ENCODE results near the gene ANKS1B. TPM values are rescaled to one million over a fixed set of nuclear protein-coding genes. Genes with fewer than 3 reads are reported as not detected.

ANKS1B gene
- total and polyA plus RNA-seq, 5 donors = 0.43 to 7.4 (median 3.3) TPM

GRCh38 chr12:99122496-99122895, 862.2 kb downstream of the ANKS1B start:
- intact Hi-C loops (cut with DNase I) = no loop called here
- H3K27ac ChIP-seq (ENCODE audit: low read length) = no peak overlapping the region
- 81% methylated on average over 3 of the region's 3 CpGs for WGBS
- H3K4me1 ChIP-seq (ENCODE audit: control insufficient read depth, insufficient read depth, low read length) = no peaks in the 10 kb centered on the region
- DNase-seq (no peak), ATAC-seq (no peak)
- no peaks in the 10 kb centered on the region for H3K27me3 ChIP-seq (ENCODE audit: control insufficient read depth, insufficient read depth)
- no peak overlapping the region for H3K4me3 ChIP-seq (ENCODE audit: low read length)
- no peaks in the 10 kb centered on the region for H3K9me3 ChIP-seq (ENCODE audit: control insufficient read depth, low read length)

GRCh38 chr12:99121546-99121945, 863.2 kb downstream of the ANKS1B start:
- no peak overlapping the region for H3K4me3 ChIP-seq (ENCODE audit: low read length)
- 68% methylated on average over 4 of the region's 4 CpGs for WGBS
- intact Hi-C loops (cut with DNase I) = no loop called here
- no peaks in the 10 kb centered on the region for H3K27me3 ChIP-seq (ENCODE audit: control insufficient read depth, insufficient read depth)
- DNase-seq (no peak), ATAC-seq (no peak)
- H3K27ac ChIP-seq (ENCODE audit: low read length) = no peak overlapping the region
- no peaks in the 10 kb centered on the region for H3K4me1 ChIP-seq (ENCODE audit: control insufficient read depth, insufficient read depth, low read length)
- no peaks in the 10 kb centered on the region for H3K9me3 ChIP-seq (ENCODE audit: control insufficient read depth, low read length)

- ATAC-seq = no peak
- no peaks in the 10 kb centered on the region for H3K9me3 ChIP-seq (ENCODE audit: control insufficient read depth, low read length)
- 71% methylated on average over 10 of the region's 10 CpGs for WGBS
- H3K27me3 ChIP-seq (ENCODE audit: control insufficient read depth, insufficient read depth) = no peaks in the 10 kb centered on the region
- H3K27ac ChIP-seq (ENCODE audit: low read length) = no peak overlapping the region
- no peak overlapping the region for H3K4me3 ChIP-seq (ENCODE audit: low read length)
- peak in 1 of 3 donors; percentile 28 for DNase-seq
- intact Hi-C loops (cut with DNase I) = no loop called here
- no peaks in the 10 kb centered on the region for H3K4me1 ChIP-seq (ENCODE audit: control insufficient read depth, insufficient read depth, low read length)
Measured at GRCh38 chr12:99119943-99120342, 864.8 kb downstream of the ANKS1B start.

DNA sequence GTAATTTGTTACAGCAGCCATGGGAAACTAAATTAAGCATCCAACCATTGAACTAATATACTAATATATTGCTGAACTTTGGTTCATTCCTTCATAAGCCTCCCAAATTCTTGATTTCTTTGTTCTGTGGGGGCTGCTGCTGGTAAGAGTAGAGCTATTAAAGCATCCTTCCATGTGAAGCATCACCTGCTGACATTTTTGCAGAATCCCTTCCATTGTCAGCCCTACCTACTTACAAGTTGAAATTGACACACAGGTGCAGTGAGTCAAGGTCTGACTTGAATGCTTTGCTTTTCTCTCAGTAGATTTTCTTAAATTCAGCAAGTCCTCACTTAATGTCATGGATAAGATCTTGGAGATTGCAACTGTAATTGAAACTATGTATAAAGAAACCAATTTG, 865.3 kb downstream of the ANKS1B start:
- no peaks in the 10 kb centered on the region for H3K27me3 ChIP-seq (ENCODE audit: control insufficient read depth, insufficient read depth)
- H3K27ac ChIP-seq (ENCODE audit: low read length) = no peak overlapping the region
- intact Hi-C loops (cut with DNase I) = no loop called here
- H3K9me3 ChIP-seq (ENCODE audit: control insufficient read depth, low read length) = no peaks in the 10 kb centered on the region
- DNase-seq (no peak), ATAC-seq (no peak)
- H3K4me1 ChIP-seq (ENCODE audit: control insufficient read depth, insufficient read depth, low read length) = no peaks in the 10 kb centered on the region
- H3K4me3 ChIP-seq (ENCODE audit: low read length) = no peak overlapping the region

DNA sequence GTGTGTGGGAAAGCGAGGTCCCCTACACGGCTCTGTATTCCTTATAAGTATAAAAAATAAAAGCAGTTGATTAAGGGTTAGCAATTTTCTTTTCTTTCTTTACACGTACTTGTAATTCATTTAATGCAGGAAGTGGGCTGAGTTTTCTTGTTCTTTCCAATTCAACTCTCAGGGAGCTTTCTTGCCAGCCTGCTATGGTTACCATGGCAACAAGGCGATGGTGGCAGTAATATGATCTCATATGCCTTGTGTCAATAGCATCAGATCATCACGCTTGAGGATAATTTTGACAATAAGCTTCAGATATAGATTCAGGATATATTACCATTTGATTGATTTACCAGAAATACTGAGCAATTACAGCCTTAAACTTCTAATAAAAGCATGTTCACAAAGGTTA, 873.1 kb downstream of the ANKS1B start:
- ATAC-seq = no peak
- Histone ChIP-seq H3K4me3 (ENCODE audit: low read length) (no peak overlapping the region), H3K27me3 (ENCODE audit: control insufficient read depth, insufficient read depth) (no peaks in the 10 kb centered on the region), H3K27ac (ENCODE audit: low read length) (no peak overlapping the region), H3K4me1 (ENCODE audit: control insufficient read depth, insufficient read depth, low read length) (no peaks in the 10 kb centered on the region), H3K9me3 (ENCODE audit: control insufficient read depth, low read length) (no peaks in the 10 kb centered on the region)
- DNase-seq = no peak
- WGBS = 62% methylated on average over 5 of the region's 5 CpGs
- intact Hi-C loops (cut with DNase I) = no loop called here

- WGBS = 55% methylated on average over 3 of the region's 3 CpGs
- Histone ChIP-seq H3K4me3 (ENCODE audit: low read length) (no peak overlapping the region), H3K4me1 (ENCODE audit: control insufficient read depth, insufficient read depth, low read length) (no peaks in the 10 kb centered on the region), H3K27ac (ENCODE audit: low read length) (no peak overlapping the region), H3K27me3 (ENCODE audit: control insufficient read depth, insufficient read depth) (no peaks in the 10 kb centered on the region), H3K9me3 (ENCODE audit: control insufficient read depth, low read length) (no peaks in the 10 kb centered on the region)
- no peak for ATAC-seq
- intact Hi-C loops (cut with DNase I) = no loop called here
- no peak for DNase-seq
Measured at GRCh38 chr12:99110868-99111267, 873.9 kb downstream of the ANKS1B start.

DNA sequence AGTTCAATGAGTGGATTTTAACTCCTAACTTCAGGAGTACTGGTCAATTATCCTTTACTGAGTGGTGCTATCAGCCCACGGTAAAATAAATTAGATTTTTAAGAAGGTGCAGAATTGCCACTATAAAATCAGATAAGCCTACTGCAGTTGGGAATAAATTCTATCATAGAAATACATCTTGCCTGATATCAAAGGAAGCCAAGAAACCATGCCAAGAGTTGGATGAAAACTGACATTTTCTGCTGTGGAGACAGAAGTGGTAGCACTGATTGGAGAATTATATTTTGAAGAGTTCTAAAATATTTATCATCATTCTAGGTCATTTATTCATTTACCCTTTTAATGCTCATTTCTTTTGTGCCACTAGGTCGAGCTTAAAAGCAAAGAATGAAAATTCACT, 874.5 kb downstream of the ANKS1B start:
- no peak overlapping the region for H3K4me3 ChIP-seq (ENCODE audit: low read length)
- H3K27ac ChIP-seq (ENCODE audit: low read length) = no peak overlapping the region
- ATAC-seq (no peak), DNase-seq (no peak)
- intact Hi-C loops (cut with DNase I) = no loop called here
- H3K27me3 ChIP-seq (ENCODE audit: control insufficient read depth, insufficient read depth) = no peaks in the 10 kb centered on the region
- WGBS = 72% methylated on average over 2 of the region's 2 CpGs
- no peaks in the 10 kb centered on the region for H3K4me1 ChIP-seq (ENCODE audit: control insufficient read depth, insufficient read depth, low read length)
- no peaks in the 10 kb centered on the region for H3K9me3 ChIP-seq (ENCODE audit: control insufficient read depth, low read length)

DNA sequence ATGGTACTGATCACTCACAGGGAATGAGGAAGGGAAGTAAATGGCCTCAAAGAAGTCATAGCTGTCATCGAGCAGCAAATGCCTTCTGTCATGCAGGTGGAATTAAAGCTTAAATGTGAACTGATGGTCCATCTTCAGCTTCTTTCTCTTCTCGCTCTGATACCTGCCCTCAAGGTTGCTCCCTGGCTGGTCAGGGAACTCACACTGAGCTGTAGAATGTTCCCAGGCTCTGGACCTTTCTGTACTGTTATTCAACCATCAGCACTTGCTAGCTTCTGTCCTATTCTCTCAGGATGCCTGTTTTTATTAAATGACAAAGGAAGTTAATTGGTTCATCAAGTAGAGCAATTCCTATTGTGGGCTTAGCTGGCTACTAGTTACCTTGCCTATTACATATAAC, 875.8 kb downstream of the ANKS1B start:
- intact Hi-C loops (cut with DNase I) = no loop called here
- no peaks in the 10 kb centered on the region for H3K27me3 ChIP-seq (ENCODE audit: control insufficient read depth, insufficient read depth)
- no peak overlapping the region for H3K4me3 ChIP-seq (ENCODE audit: low read length)
- H3K4me1 ChIP-seq (ENCODE audit: control insufficient read depth, insufficient read depth, low read length) = no peaks in the 10 kb centered on the region
- no peaks in the 10 kb centered on the region for H3K9me3 ChIP-seq (ENCODE audit: control insufficient read depth, low read length)
- WGBS = 82% methylated on average over 2 of the region's 2 CpGs
- ATAC-seq = no peak
- DNase-seq = no peak
- no peak overlapping the region for H3K27ac ChIP-seq (ENCODE audit: low read length)

DNA sequence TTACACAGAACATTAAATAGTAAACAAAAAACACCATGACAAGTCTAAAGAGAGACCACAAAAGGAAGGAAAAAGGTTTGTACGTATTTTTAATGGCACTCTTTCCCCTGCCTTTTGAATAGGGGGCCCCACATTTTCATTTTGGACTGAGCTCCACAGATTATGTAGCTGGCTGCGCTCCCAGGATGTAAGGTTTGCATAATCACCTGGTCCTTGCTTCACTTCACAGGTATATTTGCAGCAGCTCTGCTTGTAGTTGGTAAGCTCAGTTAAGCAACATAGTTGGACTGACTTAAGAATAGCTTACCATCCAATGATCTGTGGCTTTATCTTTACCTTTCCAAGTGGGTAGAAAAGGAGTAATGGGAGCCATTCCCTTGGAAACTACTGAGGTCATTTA, 885.0 kb downstream of the ANKS1B start:
- Histone ChIP-seq H3K4me1 (ENCODE audit: control insufficient read depth, insufficient read depth, low read length) (no peaks in the 10 kb centered on the region), H3K27me3 (ENCODE audit: control insufficient read depth, insufficient read depth) (no peaks in the 10 kb centered on the region), H3K27ac (ENCODE audit: low read length) (no peak overlapping the region), H3K4me3 (ENCODE audit: low read length) (no peak overlapping the region), H3K9me3 (ENCODE audit: control insufficient read depth, low read length) (no peaks in the 10 kb centered on the region)
- intact Hi-C loops (cut with DNase I) = no loop called here
- no peak for ATAC-seq
- 79% methylated on average over 2 of the region's 2 CpGs for WGBS
- no peak for DNase-seq

DNA sequence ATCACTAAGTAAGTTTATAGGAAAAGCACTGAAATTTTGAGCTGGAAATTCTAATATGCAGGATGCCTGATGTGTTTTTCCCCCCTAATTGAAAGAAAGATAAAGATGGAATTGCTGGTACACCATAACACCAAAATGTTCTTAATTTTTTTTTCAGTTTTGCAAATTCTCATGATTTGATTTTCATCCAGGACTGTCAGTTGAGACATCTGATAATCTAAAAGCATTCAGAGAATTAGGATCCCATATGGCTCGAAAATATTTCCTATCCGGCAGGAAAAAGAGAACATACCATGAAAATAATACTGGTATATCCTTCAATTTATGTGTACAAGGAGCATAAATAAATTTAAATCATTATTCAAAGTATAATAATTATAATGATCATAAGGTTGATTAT, 887.6 kb downstream of the ANKS1B start:
- Histone ChIP-seq H3K9me3 (ENCODE audit: control insufficient read depth, low read length) (no peaks in the 10 kb centered on the region), H3K27ac (ENCODE audit: low read length) (no peak overlapping the region), H3K4me3 (ENCODE audit: low read length) (no peak overlapping the region), H3K4me1 (ENCODE audit: control insufficient read depth, insufficient read depth, low read length) (no peaks in the 10 kb centered on the region), H3K27me3 (ENCODE audit: control insufficient read depth, insufficient read depth) (no peaks in the 10 kb centered on the region)
- WGBS = 80% methylated on average over 2 of the region's 2 CpGs
- intact Hi-C loops (cut with DNase I) = no loop called here
- DNase-seq = no peak
- ATAC-seq = no peak

DNA sequence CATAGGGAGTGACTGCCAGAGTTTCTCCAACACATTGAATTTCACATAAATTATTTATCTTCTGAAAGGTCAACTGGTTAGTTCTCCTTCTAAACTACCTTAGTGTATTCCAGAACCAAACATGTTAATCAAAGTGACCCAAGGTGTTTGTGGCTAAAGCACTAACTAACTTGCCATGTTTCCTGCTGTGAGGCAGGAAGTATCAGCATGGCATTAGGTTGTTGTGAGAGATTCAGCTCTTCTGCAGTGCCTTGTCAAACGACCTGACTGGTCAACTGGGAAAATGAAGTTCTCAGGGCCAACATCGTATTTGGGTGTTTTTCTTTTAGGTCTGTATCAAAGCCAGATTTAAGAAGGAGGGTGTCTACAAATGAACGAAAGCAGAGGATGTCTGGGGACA, 891.6 kb downstream of the ANKS1B start:
- no peak for DNase-seq
- Histone ChIP-seq H3K9me3 (ENCODE audit: control insufficient read depth, low read length) (no peaks in the 10 kb centered on the region), H3K27me3 (ENCODE audit: control insufficient read depth, insufficient read depth) (no peaks in the 10 kb centered on the region), H3K27ac (ENCODE audit: low read length) (no peak overlapping the region), H3K4me3 (ENCODE audit: low read length) (no peak overlapping the region), H3K4me1 (ENCODE audit: control insufficient read depth, insufficient read depth, low read length) (no peaks in the 10 kb centered on the region)
- no peak for ATAC-seq
- 35% methylated on average over 3 of the region's 3 CpGs for WGBS
- intact Hi-C loops (cut with DNase I) = no loop called here

DNA sequence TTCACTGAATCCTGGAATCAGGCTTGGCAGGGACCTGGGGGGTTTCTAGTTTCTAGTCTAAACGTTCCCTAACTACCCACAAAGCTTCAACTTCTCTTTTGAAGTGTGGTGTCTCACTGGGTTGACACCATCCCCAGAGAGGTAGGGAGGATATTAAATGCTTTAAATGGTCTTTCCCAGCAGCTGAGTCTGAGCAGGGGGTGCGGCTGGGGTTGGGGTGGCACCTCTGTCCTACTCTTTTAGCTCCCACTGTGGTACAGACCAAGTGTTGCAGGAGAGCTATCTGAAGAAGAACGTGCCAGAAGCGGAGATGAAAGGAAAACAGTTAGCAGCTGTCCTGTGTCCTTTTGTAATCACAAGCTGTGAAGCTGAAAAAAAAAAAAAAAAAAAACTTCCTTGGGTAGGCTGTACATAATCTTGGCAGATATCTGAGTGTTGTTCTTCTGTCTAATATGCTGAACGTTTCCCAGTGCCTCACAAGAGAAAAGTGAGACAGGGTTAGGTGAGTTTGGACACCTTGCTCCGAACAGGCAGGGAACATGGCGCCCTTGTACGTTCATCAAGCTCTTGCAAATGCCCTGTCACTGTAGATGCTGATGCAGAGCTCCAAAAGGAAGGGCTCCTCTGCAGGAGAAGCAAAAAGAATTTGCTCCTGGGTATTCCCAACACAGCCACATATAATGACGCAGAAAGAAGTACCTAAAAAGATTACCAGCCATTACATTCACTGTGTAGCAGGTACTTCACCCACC, 892.5 kb downstream of the ANKS1B start:
- intact Hi-C loops (cut with DNase I) = no loop called here
- Histone ChIP-seq H3K27me3 (ENCODE audit: control insufficient read depth, insufficient read depth) (no peaks in the 10 kb centered on the region), H3K9me3 (ENCODE audit: control insufficient read depth, low read length) (no peaks in the 10 kb centered on the region), H3K4me1 (ENCODE audit: control insufficient read depth, insufficient read depth, low read length) (no peaks in the 10 kb centered on the region), H3K4me3 (ENCODE audit: low read length) (no peak overlapping the region), H3K27ac (ENCODE audit: low read length) (no peak overlapping the region)
- ATAC-seq (no peak), DNase-seq (no peak)
- WGBS = 62% methylated on average over 9 of the region's 9 CpGs

Data from right cardiac atrium (tissue), 5 donors.